Mucosa of gallbladder (tissue), 1 donor: ENCODE data around the gene SGIP1. TPM values are rescaled to one million over a fixed set of nuclear protein-coding genes. Genes with fewer than 3 reads are reported as not detected.

Experiments
- DNase-seq: peaks from one replicate; pipeline ENCODE4 v3.0.0-alpha.2; 2020; ENCODE audit warnings: low spot score
- total RNA-seq: library from RNA; stranded (reverse); gene quantifications from one replicate; pipeline ENCODE4 v1.2.1, GENCODE V29; 2021
- donor health status: DM: no; HTN: no; CAD: no.

Gene SGIP1
- total RNA-seq, 1 donor from 2014 or later = 7.0 TPM

DNA sequence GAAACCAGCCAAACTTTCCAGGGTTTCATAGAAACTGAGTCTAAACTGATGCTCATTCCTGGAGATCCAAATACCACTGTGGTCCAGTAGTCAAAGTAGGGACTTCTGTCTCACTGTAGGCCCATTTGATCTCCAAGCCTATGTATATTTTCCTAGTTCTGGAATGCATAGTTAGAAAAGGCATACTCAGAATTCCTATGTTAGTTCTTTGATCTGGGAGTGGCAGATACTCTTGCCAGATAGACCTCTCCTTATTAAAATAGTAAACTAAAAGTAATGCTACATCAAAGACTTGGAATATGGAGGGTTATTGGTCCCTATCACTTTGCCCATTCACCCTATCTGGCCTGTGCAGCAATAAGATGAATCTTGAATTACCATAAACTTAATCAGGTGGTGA is 10.4 kb upstream of the SGIP1 start:
- DNase-seq = no peak

DNA sequence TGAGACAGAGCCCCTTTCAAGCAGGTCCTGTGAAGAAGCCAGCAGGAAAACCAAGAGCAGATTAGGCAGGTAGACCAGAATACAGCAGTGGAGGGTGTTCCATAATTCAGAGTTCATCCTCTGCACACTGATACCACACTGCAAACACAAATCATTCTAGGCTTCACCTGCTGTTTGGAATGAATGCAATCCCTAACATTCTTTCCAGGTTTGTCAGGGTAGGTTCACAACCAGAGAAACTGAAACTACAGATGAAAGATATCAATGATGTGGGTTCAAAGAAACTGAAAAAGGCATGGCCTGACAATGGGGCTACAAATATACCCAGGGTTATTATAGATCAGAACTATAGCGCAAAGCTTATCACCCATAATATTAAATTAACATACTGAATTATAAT is 8.9 kb upstream of the SGIP1 start:
- no peak for DNase-seq

DNA sequence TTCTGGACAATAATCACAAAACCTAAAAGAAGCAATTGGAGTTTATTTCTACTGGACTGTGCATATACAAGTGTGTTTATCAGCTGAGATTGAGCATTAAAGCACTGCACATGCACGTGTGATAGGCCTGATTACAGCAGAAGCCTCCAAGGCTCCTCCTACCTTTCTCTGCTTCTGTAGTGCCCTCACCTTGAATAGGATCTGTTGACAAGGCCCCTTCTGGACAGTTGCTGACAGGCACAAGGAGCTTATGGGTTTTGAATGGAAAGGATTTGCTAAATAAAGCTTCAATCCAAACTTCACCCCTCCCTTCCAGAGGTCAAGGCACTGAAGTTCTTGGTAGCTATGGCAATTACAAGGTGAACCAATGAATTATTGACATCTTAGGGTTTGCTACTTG is 7.9 kb upstream of the SGIP1 start:
- no peak for DNase-seq

DNA sequence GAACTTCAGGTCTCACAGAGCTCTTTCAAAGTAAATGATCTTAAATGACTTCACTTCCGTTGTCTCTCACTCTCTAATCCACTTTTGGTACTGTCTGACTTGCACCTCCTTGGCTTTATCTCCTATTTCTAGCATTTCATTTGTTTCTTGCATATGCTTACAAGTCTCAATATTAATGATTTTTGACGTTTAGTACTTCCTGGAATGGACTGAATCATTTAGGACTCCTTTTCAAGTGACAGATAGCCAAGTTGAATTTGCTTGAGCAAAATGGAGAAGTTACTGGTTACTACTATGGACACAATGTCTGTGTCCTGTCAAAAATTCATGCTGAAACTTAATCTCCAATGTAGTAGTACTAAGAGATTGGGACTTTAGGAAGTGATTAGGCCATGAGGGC is 7.0 kb upstream of the SGIP1 start:
- no peak for DNase-seq

DNA sequence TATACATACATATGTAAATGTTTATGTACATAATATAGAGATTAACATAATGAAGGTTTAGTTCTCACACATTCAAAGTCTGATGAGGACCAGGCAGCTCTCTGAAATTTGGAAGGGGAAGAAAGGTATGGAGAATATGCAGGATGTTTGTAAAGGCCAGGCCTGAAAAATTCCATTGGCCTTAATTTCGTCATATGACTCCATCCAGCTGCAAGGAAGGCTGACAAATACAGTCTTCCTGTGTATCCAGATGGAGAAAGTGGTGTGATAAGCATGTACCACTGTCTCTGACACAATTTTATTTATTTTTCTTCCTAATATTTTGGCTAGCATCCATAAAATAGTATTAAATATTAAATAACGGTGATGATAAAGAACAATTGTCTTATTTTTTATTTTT is 6.3 kb upstream of the SGIP1 start:
- DNase-seq = no peak

DNA sequence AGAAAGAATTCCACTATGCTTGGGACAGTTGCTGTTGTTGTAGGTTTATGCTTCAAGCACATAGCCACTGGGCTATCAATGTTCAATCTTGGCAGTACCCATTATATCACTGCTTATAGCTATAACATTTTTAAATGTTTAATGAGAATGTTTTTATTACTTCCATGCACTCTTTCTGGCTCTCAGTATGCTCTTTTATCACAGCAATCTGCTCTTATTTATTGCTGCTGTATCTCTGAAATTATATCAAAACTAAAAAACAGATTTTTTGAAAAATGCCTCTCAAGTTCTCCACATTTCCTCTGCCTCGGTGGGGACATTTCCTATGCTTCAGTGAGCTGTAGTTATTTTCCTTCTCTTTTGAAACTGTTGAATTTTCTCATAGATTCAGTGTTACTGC is 5.4 kb upstream of the SGIP1 start:
- no peak for DNase-seq

DNA sequence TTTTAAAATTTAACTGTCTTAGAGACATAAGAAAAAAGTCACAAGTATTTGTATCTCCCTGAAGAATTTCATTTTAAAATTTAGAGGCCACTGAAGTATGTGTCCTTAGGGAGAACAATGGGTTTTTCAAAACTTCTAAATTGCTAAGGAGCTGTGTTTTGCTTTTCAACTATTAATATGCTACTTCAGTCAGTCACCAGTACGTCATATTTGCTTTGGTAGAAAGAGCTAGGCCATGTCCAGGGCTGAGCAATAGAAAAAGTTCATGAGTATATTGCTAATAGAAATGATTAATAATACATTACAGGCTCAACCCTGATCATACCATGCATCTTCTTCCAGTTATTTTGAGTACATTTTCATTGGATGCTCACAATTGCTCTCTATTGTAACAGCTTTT is 1.7 kb upstream of the SGIP1 start:
- DNase-seq = no peak

DNA sequence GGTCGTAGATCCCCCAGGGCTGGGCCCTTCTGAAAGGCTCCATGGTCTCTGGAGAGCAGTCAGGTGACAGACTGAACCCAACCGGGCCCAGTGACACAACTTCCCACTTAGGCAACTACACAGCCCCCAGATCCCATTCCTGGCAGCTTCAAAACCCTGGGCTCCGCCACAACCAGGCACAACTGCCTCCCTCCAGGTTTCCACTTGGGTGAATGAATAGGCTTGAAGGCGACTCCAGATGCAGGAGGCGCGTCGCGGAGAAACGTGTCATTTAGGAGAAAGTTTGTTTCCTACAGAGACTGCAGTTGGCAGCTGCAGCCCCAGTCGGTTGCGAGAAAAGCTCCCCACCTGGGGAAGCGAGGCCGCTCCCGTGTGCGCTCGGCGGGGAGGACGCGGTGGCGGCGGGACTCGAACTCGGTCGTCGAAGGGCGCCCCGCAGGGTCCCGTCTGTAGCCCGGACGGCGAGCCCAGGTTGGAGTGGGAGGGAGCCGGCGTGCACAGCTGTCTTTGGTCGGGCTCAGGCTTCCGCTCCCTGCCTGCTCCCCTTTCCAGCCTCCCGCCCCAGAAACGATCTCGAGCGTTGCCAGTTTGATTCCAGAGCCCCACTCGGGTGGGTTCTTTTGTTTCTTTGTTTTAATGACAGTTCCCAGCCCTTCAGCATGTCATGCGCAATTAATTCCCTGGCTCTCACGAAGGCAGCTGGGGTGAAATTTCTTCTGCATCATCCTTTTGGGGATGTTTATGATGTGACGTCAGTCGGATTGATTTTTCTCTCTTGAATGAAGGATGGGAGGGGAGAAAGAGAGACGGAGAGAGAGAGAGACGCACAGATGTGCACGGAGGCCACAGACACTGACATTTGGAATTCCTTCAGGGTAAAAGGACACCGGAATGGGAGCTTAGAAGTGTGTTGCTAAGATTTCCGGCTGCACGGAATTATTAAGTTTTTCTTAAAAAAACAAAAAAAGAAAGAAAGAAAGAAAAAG is 862 bp upstream of the SGIP1 start:
- DNase-seq = no peak

DNA sequence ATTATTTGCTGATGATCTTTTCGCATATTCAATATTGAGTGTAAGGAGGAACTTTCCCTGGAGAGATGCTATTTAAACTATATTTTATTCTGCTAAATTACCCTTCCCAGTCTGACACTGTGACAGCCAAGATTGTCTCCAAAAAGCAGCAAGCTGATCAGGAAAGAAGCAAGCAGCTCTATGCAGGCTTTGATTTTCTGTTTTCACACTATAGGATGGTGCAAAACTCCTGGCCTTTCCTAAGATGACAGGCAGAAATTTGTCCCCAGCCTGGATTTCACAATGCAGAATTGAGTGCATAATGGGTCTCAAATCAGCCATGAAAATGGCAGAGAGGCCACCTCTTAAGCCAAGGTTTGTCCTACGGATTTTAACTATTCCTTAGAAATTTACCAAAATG is 1.1 kb downstream of the SGIP1 start:
- no peak for DNase-seq

DNA sequence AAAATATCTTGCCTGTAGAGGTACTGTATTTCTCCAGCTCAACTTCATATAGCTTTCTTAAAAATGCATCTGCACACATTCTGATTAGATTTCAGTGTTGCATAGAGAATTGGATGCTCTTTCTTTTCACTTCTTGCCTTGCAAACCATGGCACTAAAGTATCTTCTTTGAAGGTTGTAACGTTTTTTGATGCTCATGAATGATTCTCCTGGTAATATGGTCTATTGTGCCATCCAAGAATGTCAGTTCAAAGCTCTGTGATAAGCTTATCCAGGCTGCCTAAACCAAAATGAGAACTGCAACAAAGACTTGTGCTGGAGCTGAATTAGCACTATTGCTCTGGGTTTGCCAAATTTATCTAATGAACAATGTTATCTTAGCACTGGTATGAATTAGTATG is 1.9 kb downstream of the SGIP1 start:
- no peak for DNase-seq

DNA sequence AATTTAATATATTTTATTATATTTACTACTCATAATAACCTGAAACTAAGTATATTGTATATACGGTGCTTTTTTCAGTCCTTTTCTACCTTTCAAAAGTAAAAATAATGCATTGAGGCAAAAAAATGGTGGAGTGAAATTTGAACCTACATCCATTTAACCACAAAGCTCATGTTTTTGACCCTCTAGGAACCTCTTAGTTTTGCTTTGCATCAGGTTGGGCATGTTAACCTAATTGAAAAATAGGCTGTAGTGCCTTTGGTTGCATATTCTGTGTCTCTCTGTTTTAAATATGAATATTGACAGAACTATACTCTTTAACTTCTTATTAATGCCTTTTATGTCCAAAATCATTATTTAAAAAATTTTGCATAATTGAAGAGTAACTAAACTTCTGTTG is 3.8 kb downstream of the SGIP1 start:
- DNase-seq = no peak

DNA sequence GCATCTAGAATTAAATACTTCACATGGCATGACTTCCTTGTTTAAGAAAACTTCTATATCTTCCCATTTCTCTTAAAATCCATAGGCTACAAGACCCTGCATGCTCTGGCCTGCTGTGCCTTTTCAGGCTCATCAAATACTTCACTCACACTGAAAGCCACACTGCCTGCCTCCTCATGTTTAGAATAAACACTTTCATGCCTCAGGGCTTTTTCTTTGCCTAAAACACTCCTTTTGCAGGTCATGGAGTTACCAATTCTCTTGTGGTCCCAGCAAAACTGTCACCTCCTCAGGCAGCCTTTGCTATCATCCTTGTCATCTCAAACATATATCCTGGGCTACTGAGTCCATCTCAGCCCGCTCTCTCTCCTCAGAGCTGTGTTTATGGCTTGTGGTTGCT is 5.5 kb downstream of the SGIP1 start:
- DNase-seq = no peak

DNA sequence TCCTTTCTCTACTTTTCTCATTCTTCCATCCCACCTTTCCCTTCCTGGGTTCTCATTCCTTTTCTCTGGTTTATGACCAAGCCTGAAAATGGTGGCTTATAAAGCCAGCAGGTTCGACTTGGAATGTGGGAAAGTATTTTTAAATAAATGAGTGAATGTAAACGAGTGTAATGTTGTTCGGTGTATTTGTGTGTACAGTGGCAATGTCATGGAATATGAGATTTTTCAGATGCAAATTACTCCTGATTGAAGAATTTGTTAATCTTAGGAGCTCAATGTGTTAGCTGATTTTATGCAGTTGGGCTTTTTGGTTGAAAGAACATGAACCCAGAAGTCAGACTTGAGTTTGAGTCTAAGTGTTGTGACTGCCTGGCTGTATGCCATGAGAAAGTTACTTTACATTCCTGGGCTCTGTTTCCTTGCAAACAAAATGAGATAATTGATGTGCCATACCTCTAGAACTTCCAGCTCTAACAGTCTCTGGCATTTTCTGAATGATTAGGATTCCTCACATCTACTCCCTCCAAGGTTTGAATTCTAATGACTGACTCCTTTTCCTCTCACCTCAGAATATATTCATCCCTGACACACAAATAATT is 6.6 kb downstream of the SGIP1 start:
- no peak for DNase-seq

DNA sequence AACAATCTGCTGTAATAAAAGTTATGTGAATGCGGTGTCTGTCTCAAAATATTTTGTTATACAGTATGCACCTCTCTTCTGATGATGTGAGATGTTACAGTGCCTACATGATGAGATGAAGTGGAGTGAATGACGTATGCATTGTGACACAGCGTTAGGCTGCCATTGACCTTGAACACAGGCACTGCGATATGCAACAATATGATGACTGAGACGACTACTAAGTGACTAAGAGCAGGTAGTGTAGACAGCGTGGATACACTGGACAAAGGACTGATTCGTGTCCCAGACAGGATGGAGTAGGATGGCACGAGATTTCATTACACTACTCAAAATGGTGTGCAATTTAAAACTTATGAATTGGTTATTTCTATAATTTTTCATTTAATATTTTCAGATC is 8.4 kb downstream of the SGIP1 start:
- no peak for DNase-seq

DNA sequence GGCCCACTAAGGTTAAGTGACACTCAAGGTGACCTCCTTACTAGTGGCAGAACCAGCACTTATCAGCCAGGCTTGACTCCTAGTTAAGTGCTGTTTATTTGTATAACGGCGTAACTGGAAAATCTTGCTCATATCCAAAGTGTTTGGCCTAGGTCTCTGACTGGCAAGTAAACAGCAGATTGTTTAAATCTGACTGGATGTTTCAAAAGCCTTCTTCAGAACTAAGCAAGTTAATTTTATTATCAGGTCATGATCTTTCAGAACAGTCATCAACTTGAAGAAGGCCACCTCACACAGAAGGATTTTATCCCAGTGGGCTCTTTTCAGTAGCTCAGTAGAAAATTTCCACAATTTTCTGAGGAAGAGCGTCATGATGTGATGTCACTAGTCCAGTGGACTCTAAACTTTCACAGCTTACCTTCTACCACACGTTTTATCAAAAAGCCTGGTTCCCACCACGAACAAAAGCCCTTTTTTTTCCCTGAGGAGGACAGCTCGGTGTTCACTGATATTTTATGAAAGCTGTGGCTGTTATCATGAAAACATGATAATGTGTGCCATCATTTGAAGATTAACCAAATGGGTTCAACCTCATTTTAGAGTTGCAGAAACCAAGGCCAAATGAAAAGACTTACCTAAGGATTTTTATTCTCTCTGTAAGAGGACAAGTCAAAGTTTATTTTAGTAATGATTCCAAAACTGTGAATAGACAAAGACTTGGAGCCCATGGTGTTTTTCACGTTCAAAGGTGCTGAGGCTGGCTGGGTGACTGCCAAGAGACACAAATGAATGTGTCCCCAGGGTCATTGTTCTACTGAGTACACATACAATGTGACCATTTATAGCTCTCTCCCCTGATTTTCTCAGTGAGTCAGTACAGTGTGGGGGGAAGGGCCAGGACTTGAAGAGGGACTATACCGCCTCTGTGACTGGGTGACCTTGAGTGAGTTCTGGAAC is 9.1 kb downstream of the SGIP1 start:
- peak; percentile 91 for DNase-seq

DNA sequence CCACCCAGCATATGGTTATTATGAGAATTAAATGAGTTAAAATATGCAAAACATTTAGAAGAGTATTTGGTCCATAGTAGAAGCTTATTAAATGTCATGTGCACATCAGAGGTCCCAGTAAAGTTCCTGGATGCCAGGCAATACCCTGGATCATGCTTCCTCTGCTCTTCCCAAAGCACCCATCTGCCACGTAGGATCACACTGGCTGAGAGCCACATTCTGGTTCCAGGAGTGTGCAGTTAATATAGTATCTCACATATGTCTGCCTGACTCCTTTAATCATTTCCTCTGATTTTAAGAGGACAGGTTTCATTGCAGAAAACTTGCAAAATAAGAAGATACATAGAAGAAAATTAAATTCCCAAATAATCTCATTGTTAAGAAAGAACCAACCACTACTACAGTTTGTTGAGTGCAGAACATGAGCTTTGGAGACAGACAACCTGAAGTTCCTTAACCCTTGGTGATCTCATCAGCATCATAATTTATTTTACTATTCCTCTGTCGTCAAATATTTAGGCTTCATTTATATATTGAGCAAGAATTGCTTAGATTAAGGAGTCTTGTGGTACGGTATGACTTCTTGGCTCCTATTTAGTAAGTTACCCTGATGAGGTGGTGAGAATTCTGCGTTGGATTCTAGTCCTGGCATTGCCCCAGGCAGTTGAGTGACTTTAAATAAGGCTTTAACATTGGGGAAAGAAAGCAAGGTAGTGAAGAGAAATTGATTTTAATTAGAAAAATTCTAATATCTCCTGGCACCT is 12.3 kb downstream of the SGIP1 start:
- no peak for DNase-seq

DNA sequence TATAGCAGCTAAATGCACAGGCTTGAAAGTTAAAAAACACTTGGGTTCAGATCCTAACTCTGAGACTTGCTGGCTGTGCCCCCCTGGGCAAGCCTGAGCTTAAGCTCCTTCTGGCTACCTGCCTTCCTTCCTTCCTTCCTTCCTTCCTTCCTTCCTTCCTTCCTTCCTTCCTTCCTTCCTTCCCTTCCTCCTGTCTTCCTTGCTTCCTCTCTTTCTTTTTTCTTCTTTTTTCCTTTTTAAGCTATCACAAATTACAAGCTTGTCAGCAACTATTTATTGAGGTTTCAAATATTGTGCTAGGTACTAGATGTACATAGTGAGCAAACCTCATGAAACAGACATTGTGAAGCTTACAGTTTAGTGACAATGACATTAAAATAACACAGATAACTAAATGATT is 15.1 kb downstream of the SGIP1 start:
- no peak for DNase-seq

DNA sequence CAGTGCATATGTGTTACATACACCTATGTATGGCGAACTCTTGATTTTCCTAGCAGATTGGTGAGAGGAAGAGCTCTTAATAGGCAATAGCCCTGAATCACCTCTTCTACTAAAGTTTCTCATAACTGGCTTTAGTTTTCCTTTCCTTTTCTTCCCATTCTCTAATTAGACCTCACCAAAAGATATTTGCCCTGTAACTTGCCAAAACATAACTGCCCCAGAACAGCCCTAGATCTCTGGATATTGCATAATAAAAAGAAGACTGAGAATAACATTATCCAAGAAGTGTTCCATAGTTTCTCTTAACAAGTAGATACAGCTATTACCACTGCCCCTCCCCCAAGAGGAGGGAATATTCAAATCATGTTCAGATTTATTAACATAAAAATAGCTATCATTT is 16.3 kb downstream of the SGIP1 start:
- DNase-seq = no peak

DNA sequence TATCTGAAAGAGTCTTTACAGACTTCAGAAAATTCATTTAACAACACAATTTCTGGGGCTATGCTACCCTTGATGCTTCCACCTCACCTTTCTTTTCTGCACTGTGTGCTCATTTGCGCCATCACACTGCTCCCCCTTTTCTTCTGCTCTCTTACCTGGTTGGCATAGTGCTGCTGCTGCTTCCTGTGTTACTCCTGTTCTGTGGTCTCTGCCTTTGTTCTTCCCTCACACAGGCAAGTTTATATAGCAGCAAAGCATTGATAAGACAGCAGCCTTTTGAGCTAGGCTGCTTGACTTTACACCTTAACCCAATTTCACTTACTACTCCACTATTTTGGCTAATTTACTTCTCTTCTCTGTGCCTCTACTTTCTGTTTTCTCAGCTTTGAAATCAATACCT is 18.3 kb downstream of the SGIP1 start:
- DNase-seq = no peak

DNA sequence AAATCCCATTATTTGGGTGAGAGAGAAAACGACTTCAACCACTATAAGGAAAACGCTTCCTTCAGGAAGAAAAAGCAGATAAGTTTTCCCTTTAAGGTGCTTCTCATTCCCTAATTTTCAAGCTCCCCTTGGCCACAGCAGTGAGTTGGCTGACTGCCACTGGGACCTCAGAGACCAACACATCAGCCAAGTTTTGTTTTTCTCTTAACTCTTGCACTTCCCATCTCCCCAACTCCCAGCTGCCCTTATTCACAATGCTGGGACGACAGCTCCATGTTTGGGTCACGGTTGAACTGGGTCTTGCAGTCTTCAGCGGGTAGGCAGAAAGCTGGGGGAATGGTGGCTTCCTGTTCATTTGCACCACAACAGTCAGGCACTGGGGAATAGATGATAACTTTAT is 18.9 kb downstream of the SGIP1 start:
- DNase-seq = no peak

DNA sequence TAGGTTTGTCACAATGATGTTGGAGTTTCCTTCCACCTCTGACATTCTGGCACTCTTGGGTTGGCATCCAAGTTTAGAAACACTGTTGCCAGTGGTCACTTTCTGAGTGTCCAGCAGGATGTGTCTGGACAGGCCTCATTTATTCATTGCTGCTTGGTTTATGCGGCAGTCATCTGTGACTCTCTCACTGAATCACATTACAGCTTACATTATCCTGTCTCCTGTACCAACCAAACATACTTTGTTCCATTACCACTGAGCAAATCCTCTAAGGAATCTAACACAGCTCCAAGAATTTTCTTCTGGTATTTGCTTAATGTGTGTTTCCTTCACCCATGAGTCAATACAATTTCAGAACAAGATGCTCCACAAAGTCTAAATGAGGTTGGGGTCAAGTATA is 19.9 kb downstream of the SGIP1 start:
- DNase-seq = no peak
